HFF-Myc (cell line): ENCODE measurements around the gene POU2F1.

ENCODE experiments used
- DNase-seq: peaks from one replicate; pipeline ENCODE4 v3.0.0-alpha.2; 2011; ENCODE audit warnings: low read depth; ENCODE audit errors: extremely low read depth
- H3K4me3 ChIP-seq: replicated peaks from 2 replicates; pipeline ENCODE4 v1.5.1; 2011; ENCODE audit warnings: low read depth, mild to moderate bottlenecking, control low read depth, low read length
- CTCF ChIP-seq: IDR thresholded peaks from 2 replicates; pipeline ENCODE4 v1.5.1; 2012; ENCODE audit warnings: mild to moderate bottlenecking, low read depth, low read length, control low read depth; ENCODE audit errors: missing control alignments

Gene POU2F1

GRCh38 chr1:167345386-167345733, 124.7 kb downstream of the POU2F1 start:
- H3K4me3 ChIP-seq, result no peak overlapping the region
- no peak for TF ChIP-seq CTCF
- no peak for DNase-seq

- no peak for DNase-seq
- no peak for TF ChIP-seq CTCF
- H3K4me3 ChIP-seq, result no peak overlapping the region
Measured at GRCh38 chr1:167357305-167357704, 136.6 kb downstream of the POU2F1 start.

- DNase-seq, result no peak
- no peak overlapping the region for H3K4me3 ChIP-seq
- no peak for TF ChIP-seq CTCF
Measured at GRCh38 chr1:167359295-167359694, 138.6 kb downstream of the POU2F1 start.

- H3K4me3 ChIP-seq, result no peak overlapping the region
- no peak for TF ChIP-seq CTCF
- DNase-seq, result peak; percentile 42
Measured at GRCh38 chr1:167360120-167360519, 139.4 kb downstream of the POU2F1 start.

- DNase-seq, result no peak
- no peak for TF ChIP-seq CTCF
- H3K4me3 ChIP-seq, result no peak overlapping the region
Measured at GRCh38 chr1:167362638-167363037, 142.0 kb downstream of the POU2F1 start.

- no peak overlapping the region for H3K4me3 ChIP-seq
- no peak for DNase-seq
- no peak for TF ChIP-seq CTCF
Measured at GRCh38 chr1:167364826-167365225, 144.1 kb downstream of the POU2F1 start.

- no peak for TF ChIP-seq CTCF
- DNase-seq, result no peak
- no peak overlapping the region for H3K4me3 ChIP-seq
Measured at GRCh38 chr1:167365360-167365759, 144.7 kb downstream of the POU2F1 start.
